NCI-H345 (cell line): ENCODE data around the gene TMEM175.
A peak's percentile ranks its signal among the peaks of the same experiment; 100 is the strongest.
"Not testable (repeated sequence)": the region's sequence is repeated elsewhere in the genome, so short reads cannot be mapped to it uniquely, and the experiment has no call there.

Experiments
- DNase-seq: peaks from one replicate; lab custom pipeline; 2025; lab: John Stamatoyannopoulos, UW

Gene TMEM175

GRCh38 chr4:971666-972500 is 39.6 kb downstream of the TMEM175 start:
- DNase-seq, result no peak

GRCh38 chr4:972651-973424 is 40.6 kb downstream of the TMEM175 start:
- DNase-seq, result no peak

GRCh38 chr4:973431-974397 is 41.5 kb downstream of the TMEM175 start, which contains the start of gene DGKQ:
Gene DGKQ (minus strand): TSS chr4:973569. CDS start chr4:973482, 87 bp downstream.
- peak; percentile 61 for DNase-seq

GRCh38 chr4:974668-975067 is 42.4 kb downstream of the TMEM175 start:
- no peak for DNase-seq

- not testable (repeated sequence) for DNase-seq
Observed at GRCh38 chr4:976016-976415, 43.8 kb downstream of the TMEM175 start.

- no peak for DNase-seq
Observed at GRCh38 chr4:978957-979701, 46.9 kb downstream of the TMEM175 start.

GRCh38 chr4:982291-982690 is 50.0 kb downstream of the TMEM175 start:
- no peak for DNase-seq

- DNase-seq, result no peak
Observed at GRCh38 chr4:982814-983213, 50.6 kb downstream of the TMEM175 start.

- DNase-seq, result no peak
Observed at GRCh38 chr4:984336-985054, 52.2 kb downstream of the TMEM175 start.

GRCh38 chr4:985123-985830 is 53.0 kb downstream of the TMEM175 start:
- DNase-seq, result no peak

- no peak for DNase-seq
Observed at GRCh38 chr4:986428-986878, 54.2 kb downstream of the TMEM175 start.

GRCh38 chr4:986879-987623 is 54.8 kb downstream of the TMEM175 start, which contains the start of gene IDUA:
Gene IDUA (plus strand): TSS chr4:987044. CDS start chr4:987085, 41 bp downstream.
- peak; percentile 54 for DNase-seq

- DNase-seq, result no peak
Observed at GRCh38 chr4:987624-988513, 55.6 kb downstream of the TMEM175 start.

GRCh38 chr4:988726-989721 is 56.8 kb downstream of the TMEM175 start:
- no peak for DNase-seq

GRCh38 chr4:989722-990471 is 57.6 kb downstream of the TMEM175 start:
- no peak for DNase-seq
